HG03060 (cell line): ENCODE measurements around the gene CRYGB.
"Not testable (repeated sequence)": the region's sequence is repeated elsewhere in the genome, so short reads cannot be mapped to it uniquely, and the experiment has no call there.

Experiments used
- ATAC-seq: cut with Tn5 transposase; IDR thresholded peaks from one replicate; pipeline ENCODE4 v1.9.1; 2021; ENCODE audit warnings: low read depth, moderate number of reproducible peaks; ENCODE audit not compliant: unreplicated experiment

Gene CRYGB

DNA sequence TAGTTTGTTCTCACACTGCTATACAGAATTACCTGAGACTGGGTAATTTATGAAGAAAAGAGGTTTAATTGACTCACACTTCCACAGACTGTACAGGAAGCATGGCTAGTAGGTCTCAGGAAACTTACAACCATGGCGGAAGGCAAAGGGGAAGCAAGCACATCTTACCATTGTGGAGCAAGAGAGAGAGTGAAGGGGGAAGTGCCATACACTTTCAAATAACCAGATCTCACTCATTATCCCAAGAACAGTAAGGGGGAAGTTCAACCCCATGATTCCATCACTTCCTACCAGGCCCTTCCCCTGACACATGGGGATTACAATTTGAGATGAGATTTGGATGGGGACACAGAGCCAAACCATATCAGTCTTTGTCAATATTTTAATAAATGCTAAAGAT is 5.0 kb upstream of the CRYGB start:
- no peak for ATAC-seq

DNA sequence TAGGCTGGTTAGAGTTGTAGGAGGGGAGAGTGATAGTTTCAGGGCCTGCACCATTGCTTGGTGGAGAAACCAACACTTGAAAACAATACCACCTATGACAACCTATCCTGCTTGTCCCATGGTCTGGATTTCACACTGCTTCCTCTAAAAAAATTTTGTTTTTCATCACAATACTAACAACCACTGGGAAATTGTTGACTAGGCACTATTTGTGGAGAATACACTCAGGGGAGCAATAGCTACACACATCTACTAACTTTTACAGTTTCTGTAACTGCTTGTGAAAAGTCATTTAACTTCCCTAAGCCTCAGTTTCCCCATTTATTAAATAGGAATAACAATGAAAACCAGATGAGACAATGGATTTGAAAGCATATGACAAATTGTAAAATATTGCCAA is 4.1 kb upstream of the CRYGB start:
- no peak for ATAC-seq

GRCh38 chr2:208148803-208149202 is 2.8 kb upstream of the CRYGB start:
- ATAC-seq = no peak

GRCh38 chr2:208147759-208148158 is 1.8 kb upstream of the CRYGB start:
- no peak for ATAC-seq

GRCh38 chr2:208147008-208147407 is 1.1 kb upstream of the CRYGB start:
- no peak for ATAC-seq

- no peak for ATAC-seq
Measured at GRCh38 chr2:208142925-208143799, 2.8 kb downstream of the CRYGB start.

- no peak for ATAC-seq
Measured at GRCh38 chr2:208142240-208142924, 3.6 kb downstream of the CRYGB start.

DNA sequence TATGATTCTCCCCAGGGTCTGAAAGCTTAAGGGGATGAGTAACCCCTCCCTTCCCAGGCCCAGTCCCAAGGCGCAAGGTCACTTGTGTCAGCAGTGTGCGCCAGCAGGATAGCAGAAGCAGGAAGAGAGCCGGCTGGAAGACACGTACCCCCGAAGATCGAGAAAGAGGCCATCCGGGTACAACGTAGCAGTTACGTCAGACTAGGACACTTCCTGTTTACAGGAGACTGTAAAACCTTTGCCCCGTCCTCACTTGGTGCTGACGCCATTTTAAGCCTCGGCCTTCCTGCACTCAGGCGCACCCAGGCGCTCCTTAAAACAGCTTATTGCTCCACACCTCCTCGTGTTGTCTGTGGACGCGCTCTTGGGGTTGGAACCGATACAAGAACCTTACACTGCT is 6.5 kb downstream of the CRYGB start:
- ATAC-seq = no peak

DNA sequence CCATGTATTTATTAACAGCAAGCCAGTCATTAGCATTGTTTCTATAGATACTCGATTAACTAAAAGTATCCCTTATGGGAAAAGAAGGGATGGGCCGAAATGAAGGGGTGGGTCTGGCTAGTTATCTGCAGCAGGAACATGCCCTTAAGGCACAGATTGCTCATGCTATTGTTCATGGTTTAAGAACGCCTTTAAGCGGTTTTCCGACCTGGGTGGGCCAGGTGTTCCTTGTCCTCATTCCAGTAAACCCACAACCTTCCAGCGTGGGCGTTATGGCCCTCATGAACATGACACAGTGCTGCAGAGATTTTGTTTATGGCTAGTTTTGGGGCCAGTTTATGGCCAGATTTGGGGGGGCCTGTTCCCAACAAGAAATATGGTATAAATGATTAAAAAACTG is 7.6 kb downstream of the CRYGB start:
- not testable (repeated sequence) for ATAC-seq

GRCh38 chr2:208136716-208137094 is 9.3 kb downstream of the CRYGB start:
- ATAC-seq = no peak

DNA sequence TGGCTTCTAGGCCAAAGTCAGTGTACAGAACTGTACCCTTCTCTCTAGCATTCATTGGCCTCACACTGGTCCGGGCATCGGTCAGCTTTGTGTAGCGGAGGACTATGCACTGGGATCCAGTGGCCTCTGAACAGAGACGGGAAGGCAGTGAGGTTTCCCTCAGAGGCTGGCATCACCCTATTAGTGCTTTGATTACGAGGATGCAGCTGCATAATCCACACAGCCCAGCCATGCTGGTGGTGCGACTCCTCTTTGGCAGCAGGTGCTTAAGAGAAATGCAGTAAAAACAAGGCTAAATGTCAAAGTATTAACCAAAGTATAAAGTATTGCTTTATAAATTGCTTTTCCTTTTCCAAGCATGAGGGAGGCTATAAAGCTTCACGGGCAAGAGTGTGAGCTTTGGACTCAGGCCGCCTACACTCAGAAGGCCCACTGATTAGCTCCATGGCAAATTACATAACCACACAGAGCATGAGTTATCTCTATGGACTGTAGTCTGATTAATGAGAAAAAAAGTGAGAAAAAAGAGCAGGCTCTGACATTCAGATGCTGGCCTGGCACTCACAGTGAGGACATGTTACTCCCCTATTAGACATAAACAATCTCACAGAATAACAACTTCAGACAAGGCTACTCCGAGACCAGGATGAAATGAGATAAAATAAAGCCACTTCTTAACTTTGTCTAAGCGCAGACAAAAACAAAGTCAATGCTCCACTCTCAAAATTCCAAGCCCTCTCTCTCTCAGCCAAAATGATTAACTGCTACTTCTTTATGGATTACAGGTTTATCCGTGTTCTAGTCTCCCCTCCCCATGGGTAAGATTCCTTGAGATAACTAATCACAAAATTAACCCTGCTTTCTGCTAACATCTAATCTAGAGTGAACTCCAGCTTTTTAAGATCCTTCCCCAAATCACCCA is 9.9 kb downstream of the CRYGB start:
- no peak for ATAC-seq

DNA sequence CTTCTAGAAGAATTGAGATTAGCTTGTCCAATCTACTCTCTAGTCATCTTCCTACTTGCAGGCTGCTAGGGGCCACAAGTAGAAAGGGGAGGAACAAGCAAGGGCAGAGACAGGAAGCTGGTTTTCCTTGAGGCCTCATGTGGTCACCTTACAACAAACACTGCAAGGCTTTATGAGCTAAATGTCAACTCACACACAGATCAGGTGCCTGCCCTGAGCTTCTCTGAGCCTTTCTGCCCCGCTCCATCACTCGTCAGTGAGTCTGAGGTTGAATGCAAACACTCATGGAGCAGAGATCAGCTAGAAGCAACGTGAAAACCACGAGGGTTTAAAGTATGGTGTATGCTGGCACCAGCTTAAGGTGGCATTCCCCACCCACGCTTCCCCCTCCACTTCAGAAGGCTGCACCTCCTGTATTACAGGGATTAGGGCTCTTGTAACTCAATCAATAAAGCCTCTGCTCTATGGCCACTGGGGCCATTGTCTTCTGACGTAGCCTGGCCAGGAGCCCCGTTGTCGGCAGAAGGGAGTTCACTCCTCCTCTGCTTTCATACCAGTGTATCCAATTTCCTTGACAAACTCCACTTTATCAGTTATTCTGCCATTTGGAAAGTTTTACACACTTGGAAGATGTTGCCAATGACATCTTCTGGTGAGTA is 10.9 kb downstream of the CRYGB start:
- no peak for ATAC-seq

GRCh38 chr2:208130712-208131110 is 15.2 kb downstream of the CRYGB start:
- no peak for ATAC-seq

GRCh38 chr2:208129744-208130711 is 15.9 kb downstream of the CRYGB start, which contains the start of gene CRYGC:
Gene CRYGC (minus strand): TSS chr2:208129828. CDS start chr2:208129792, 36 bp downstream.
- no peak for ATAC-seq

- ATAC-seq = no peak
Measured at GRCh38 chr2:208128136-208128535, 17.8 kb downstream of the CRYGB start.

GRCh38 chr2:208127090-208127489 is 18.9 kb downstream of the CRYGB start:
- no peak for ATAC-seq

- no peak for ATAC-seq
Measured at GRCh38 chr2:208125251-208125650, 20.7 kb downstream of the CRYGB start.

GRCh38 chr2:208124013-208124715 is 21.8 kb downstream of the CRYGB start, which contains the start of gene CRYGD:
Gene CRYGD (minus strand): TSS chr2:208124524. CDS start chr2:208124473, 51 bp downstream.
- ATAC-seq = not testable (repeated sequence)
